GM12878 (cell line): ENCODE results near the gene RSPO4. TPM values are rescaled to one million over a fixed set of nuclear protein-coding genes. Genes with fewer than 3 reads are reported as not detected.

ENCODE experiments used
- ATAC-seq: fragments of 200-7000 bp; cut with Tn5 transposase; 3 replicates; pipeline ENCODE4 v1.9.1; 2020; ENCODE audit warnings: mild to moderate bottlenecking, moderate library complexity
- BruUV-seq: library from RNA; stranded (reverse); fragments of 400-500 nt; replicated peaks from 2 replicates; lab custom pipeline; 2021; lab: Mats Ljungman, UMichigan
- CTCF ChIA-PET: fragments of 300-600 bp; sonication (Branson Sonifier 250); formaldehyde crosslinking; extraction: SDS; loops from one replicate; lab custom pipeline; 2021; ENCODE audit warnings: inconsistent platforms; lab: Yijun Ruan, JAX
- POLR2A ChIA-PET: fragments of 350-600 bp; formaldehyde crosslinking; extraction: SDS; loops from one replicate; lab custom pipeline; 2021; ENCODE audit warnings: inconsistent platforms; lab: Charles Lee
- RAD21 ChIA-PET: fragments of 300-600 bp; sonication (Branson Sonifier 250); formaldehyde crosslinking; loops from one replicate; lab custom pipeline; 2023; ENCODE audit warnings: antibody characterized with exemption; ENCODE audit not compliant: unreplicated experiment; lab: Charles Lee
- SMC1A ChIA-PET: fragments of 300-600 bp; sonication (Branson Sonifier 250); formaldehyde crosslinking; loops from one replicate; lab custom pipeline; 2023; ENCODE audit not compliant: unreplicated experiment, uncharacterized antibody; lab: Charles Lee
- DNase-seq: peaks from one replicate; pipeline ENCODE4 v3.0.0-alpha.2; 2011; ENCODE audit warnings: low read depth, low spot score
- FAIRE-seq: peaks from 3 replicates; lab custom pipeline; 2011; peaks lifted over from hg19 to GRCh38; lab: Jason Lieb, UNC
- H2AFZ ChIP-seq: 2 replicates; pipeline ENCODE4 v1.6.0; 2011; ENCODE audit warnings: low read depth, low read length, control low read depth; ENCODE audit not compliant: control insufficient read depth
- H3K27ac ChIP-seq: 2 replicates; pipeline ENCODE4 v1.5.1; 2011; ENCODE audit warnings: control low read depth; ENCODE audit not compliant: control insufficient read depth, insufficient read depth
- H3K27me3 ChIP-seq, 2 experiments: replicated peaks in 1 of 2; 2 replicates each; pipeline versions ENCODE4 v1.6.0 to v1.6.1; 2011; ENCODE audit warnings: low read length in 1 of 2; ENCODE audit not compliant: control insufficient read depth in 2 of 2, insufficient read depth in 2 of 2
- H3K36me3 ChIP-seq, 2 experiments: 2 replicates each; pipeline ENCODE4 v1.5.1; 2011; ENCODE audit warnings: low read length in 1 of 2; ENCODE audit not compliant: control insufficient read depth in 2 of 2, insufficient read depth in 2 of 2
- H3K4me1 ChIP-seq: 2 replicates; pipeline ENCODE4 v1.6.1; 2011; ENCODE audit warnings: mild to moderate bottlenecking, low read length, moderate library complexity, mixed read lengths; ENCODE audit not compliant: control insufficient read depth, insufficient read depth
- H3K4me2 ChIP-seq: 2 replicates; pipeline ENCODE4 v1.6.0; 2011; ENCODE audit warnings: control low read depth; ENCODE audit not compliant: control insufficient read depth, insufficient read depth
- H3K4me3 ChIP-seq: fragments of 200-600 bp; sonication (generic); 2 replicates; pipeline ENCODE4 v1.5.1; 2016
- H3K79me2 ChIP-seq: 2 replicates; pipeline ENCODE4 v1.6.0; 2011; ENCODE audit warnings: low read length; ENCODE audit not compliant: control insufficient read depth, insufficient read depth
- H3K9ac ChIP-seq: 2 replicates; pipeline ENCODE4 v1.8.0; 2011; ENCODE audit warnings: low read length, control low read depth, mixed read lengths; ENCODE audit not compliant: control insufficient read depth, insufficient read depth
- H3K9me3 ChIP-seq: replicated peaks from 3 replicates; pipeline ENCODE4 v1.5.1; 2011; ENCODE audit warnings: mild to moderate bottlenecking, low read length; ENCODE audit not compliant: control insufficient read depth, insufficient read depth
- H4K20me1 ChIP-seq: 2 replicates; pipeline ENCODE4 v1.6.0; 2011; ENCODE audit not compliant: control insufficient read depth, insufficient read depth
- ASH2L ChIP-seq: fragments of 300-600, 200-600 bp; sonication (generic); IDR thresholded peaks from 2 replicates; pipeline ENCODE4 v1.6.1; 2017; ENCODE audit warnings: low read depth, mild to moderate bottlenecking, borderline replicate concordance
- BHLHE40 ChIP-seq, 2 experiments: fragments of 450-650 bp in 1 of 2; IDR thresholded peaks; 2 replicates each; pipeline ENCODE4 v1.6.1; 2011 to 2017; ENCODE audit warnings: low read depth in 2 of 2, borderline replicate concordance in 1 of 2, improper control_type of control experiment in 1 of 2, low read length in 1 of 2, mild to moderate bottlenecking in 1 of 2
- CEBPZ ChIP-seq: fragments of 150-350 bp; IDR thresholded peaks from 2 replicates; pipeline ENCODE4 v1.6.1; 2016; ENCODE audit warnings: low read depth, low read length
- CHD1 ChIP-seq: IDR thresholded peaks from 2 replicates; pipeline ENCODE4 v1.6.1; 2012; ENCODE audit warnings: low read depth, low read length, improper control_type of control experiment
- EZH2 ChIP-seq: IDR thresholded peaks from 2 replicates; pipeline ENCODE4 v1.6.1; 2012; ENCODE audit warnings: low read depth, mild to moderate bottlenecking, control low read depth, inconsistent platforms, low read length, borderline replicate concordance; ENCODE audit not compliant: control insufficient read depth
- GABPA ChIP-seq: IDR thresholded peaks from 2 replicates; pipeline ENCODE4 v1.6.1; 2014; ENCODE audit warnings: antibody characterized with exemption, low read depth, mild to moderate bottlenecking, inconsistent platforms
- HDAC2 ChIP-seq: fragments of 200-600 bp; sonication (generic); IDR thresholded peaks from 2 replicates; pipeline ENCODE4 v1.6.1; 2017
- KLF5 ChIP-seq: fragments of 450-650 bp; IDR thresholded peaks from 2 replicates; pipeline ENCODE4 v1.6.1; 2014; ENCODE audit warnings: mild to moderate bottlenecking; ENCODE audit not compliant: partially characterized antibody
- PBX3 ChIP-seq: IDR thresholded peaks from 2 replicates; pipeline ENCODE4 v1.6.1; 2011; ENCODE audit warnings: mild to moderate bottlenecking, low read depth, low read length, moderate library complexity; ENCODE audit not compliant: insufficient replicate concordance
- RFX5 ChIP-seq: IDR thresholded peaks from 2 replicates; pipeline ENCODE4 v1.6.1; 2011; ENCODE audit warnings: low read depth, low read length, improper control_type of control experiment
- SREBF2 ChIP-seq: IDR thresholded peaks from 2 replicates; pipeline ENCODE4 v1.6.1; 2012; ENCODE audit warnings: mild to moderate bottlenecking, low read length
- SUPT20H ChIP-seq: IDR thresholded peaks from 2 replicates; pipeline ENCODE4 v1.6.1; 2011; ENCODE audit warnings: low read depth, mild to moderate bottlenecking, low read length, moderate library complexity, borderline replicate concordance; ENCODE audit not compliant: control insufficient read depth
- TCF12 ChIP-seq: IDR thresholded peaks from 2 replicates; pipeline ENCODE4 v1.6.1; 2011; ENCODE audit warnings: low read depth, mild to moderate bottlenecking, low read length
- WRNIP1 ChIP-seq: IDR thresholded peaks from 2 replicates; pipeline ENCODE4 v1.6.1; 2011; ENCODE audit warnings: low read depth, low read length, improper control_type of control experiment, borderline replicate concordance
- ZZZ3 ChIP-seq: IDR thresholded peaks from 2 replicates; pipeline ENCODE4 v1.6.1; 2011; ENCODE audit warnings: low read depth; ENCODE audit not compliant: control insufficient read depth, insufficient read length
- WGBS: methylation state at CpG from one replicate; pipeline ENCODE4 v1.1.6; 2016; ENCODE audit warnings: low lambda C conversion rate; ENCODE audit not compliant: insufficient replicate concordance, insufficient coverage; ENCODE audit errors: missing lambda C conversion rate; 5-methylcytosine and 5-hydroxymethylcytosine counted together
- in situ Hi-C: fragments of 300-500 bp; cut with MboI; formaldehyde crosslinking; loops from 9 replicates; pipeline ENCODE4 v1.14.3; 2018; ENCODE audit warnings: mixed read lengths
- intact Hi-C: fragments of 100-400 bp; cut with micrococcal nuclease; formaldehyde crosslinking; loops from one replicate; pipeline ENCODE4 v1.14.2; 2022; ENCODE audit not compliant: unreplicated experiment
- polyA plus RNA-seq, 11 experiments: library from polyadenylated mRNA; depleted of rRNA in 4 of 11; unstranded in 6 of 11; stranded (reverse) in 5 of 11; fragments of >200 nt; fragmentation: Nextera tagmentation in 4 of 11; fragmentation: Illumina TruSeq in 1 of 11; extraction: Ambion mirVana in 4 of 11; extraction: Trizol in 1 of 11; gene quantifications; 1 replicate in 1 of 11; 2 replicates in 10 of 11; pipeline versions ENCODE4 v1.2.1 to v1.2.3, GENCODE V29; 2011 to 2016; ENCODE audit warnings: inconsistent platforms in 2 of 11, missing spikeins in 2 of 11, low read depth in 1 of 11
- total RNA-seq, 4 experiments: library from RNA; depleted of rRNA in 3 of 4; stranded (reverse); fragments of >200 nt in 3 of 4; fragmentation: Illumina TruSeq in 1 of 4; extraction: Trizol in 1 of 4; gene quantifications; 2 replicates each; pipeline versions ENCODE4 v1.2.1 to v1.2.3, GENCODE V29; 2013 to 2021

The RSPO4 gene
- total and polyA plus RNA-seq, 10 of the 15 experiments (the other 5 are each of a cell fraction or from before 2014, with no cell fraction given) = 0.06 TPM; not detected in 9

- H3K36me3 ChIP-seq = no peaks in the 10 kb centered on the region
- no peaks in the 10 kb centered on the region for H4K20me1 ChIP-seq
- intact Hi-C loops = no loop called here
- TF ChIP-seq GABPA (no peak), ASH2L (no peak), WRNIP1 (no peak), SUPT20H (no peak), CEBPZ (no peak), CHD1 (no peak), TCF12 (no peak), ZZZ3 (no peak), RFX5 (no peak), EZH2 (no peak), BHLHE40 (IDR thresholded peaks at IDR 0.05; ENCODE audit: borderline replicate concordance in 1 of 2, low read depth in 2 of 2, low read length in 1 of 2) (no peak), PBX3 (no peak), HDAC2 (no peak), SREBF2 (no peak), KLF5 (no peak)
- TF ChIP-seq, all 136 proteins: peak for 0
- no peak overlapping the region for H3K4me3 ChIP-seq
- ChIA-PET CTCF (no interaction called here), SMC1A (no interaction called here), RAD21 (no interaction called here), POLR2A (no interaction called here)
- in situ Hi-C loops = no loop called here
- no TSS peak for BruUV-seq
- no peak overlapping the region for H3K4me2 ChIP-seq
- H3K27me3 ChIP-seq = peaks cover 0 to 1% of the 10 kb centered on the region in 2 experiments; a peak in 3 of 4 replicates
- no peaks in the 10 kb centered on the region for H3K9me3 ChIP-seq
- no peak overlapping the region for H3K27ac ChIP-seq
- no peak for FAIRE-seq
- H3K4me1 ChIP-seq = no peaks in the 10 kb centered on the region
- no peaks in the 10 kb centered on the region for H3K79me2 ChIP-seq
- no peak for ATAC-seq
- 30% methylated on average over 2 of the region's 5 CpGs for WGBS
- no peak overlapping the region for H3K9ac ChIP-seq
- H2AFZ ChIP-seq = no peak overlapping the region
- DNase-seq = no peak
Measured at GRCh38 chr20:916825-917224, 85.3 kb downstream of the RSPO4 start.
